Suprapubic skin (tissue), 4 donors: ENCODE data around the gene DOCK8.

Source experiments
- POLR2A ChIP-seq, 2 donors: fragments of 450-650 bp; IDR thresholded peaks; one replicate each; pipeline ENCODE4 v1.6.1; 2017; ENCODE audit warnings: antibody characterized with exemption in 2 of 2, mild to moderate bottlenecking in 2 of 2, moderate library complexity in 2 of 2
- POLR2AphosphoS5 ChIP-seq, 3 donors: sonication (generic); formaldehyde crosslinking; IDR thresholded peaks; one replicate each; pipeline ENCODE4 v1.6.1; 2017; ENCODE audit warnings: antibody characterized with exemption in 3 of 3
- TF ChIP-seq, protein P1 (sequence below), 2 donors: fragments of 200-600 bp in 1 of 2; fragments of 450-650 bp in 1 of 2; sonication (generic) in 1 of 2; IDR thresholded peaks; one replicate each; pipeline ENCODE4 v1.5.1; 2016 to 2019; ENCODE audit warnings: antibody characterized with exemption in 2 of 2, mild to moderate bottlenecking in 1 of 2, moderate library complexity in 1 of 2

DNA sequence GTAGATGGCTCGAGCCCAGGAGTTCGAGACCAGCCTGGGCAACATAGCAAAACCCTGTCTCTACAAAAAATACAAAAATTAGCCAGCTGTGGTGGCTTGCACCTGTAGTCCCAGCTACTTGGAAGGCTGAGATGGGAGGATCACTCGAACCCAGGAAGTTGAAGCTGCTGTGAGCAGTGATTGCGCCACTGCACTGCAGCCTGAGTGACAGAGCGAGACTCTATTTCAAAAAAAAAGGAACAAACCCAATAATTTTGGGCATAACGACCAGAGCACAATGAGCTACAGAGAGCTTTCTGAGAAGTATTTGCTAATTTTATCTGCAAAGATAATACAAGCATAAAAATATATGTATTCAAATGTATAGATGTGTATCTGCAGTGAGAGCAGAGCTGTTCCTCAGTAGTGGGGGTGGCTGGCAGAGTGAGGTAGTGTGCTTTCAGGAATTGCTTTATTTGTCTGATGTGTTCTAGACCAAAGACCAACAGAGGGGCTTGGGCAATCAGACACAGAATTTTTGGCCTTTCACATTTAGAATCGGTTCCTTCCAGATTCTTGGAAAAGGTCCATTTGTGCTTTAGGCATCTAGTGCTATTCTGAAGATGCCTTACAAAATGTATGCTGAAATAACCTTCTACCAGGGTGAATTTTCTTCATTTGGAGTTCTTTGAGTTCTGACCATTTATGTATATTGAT, 5.2 kb downstream of the DOCK8 start:
- TF ChIP-seq, protein P1, sequence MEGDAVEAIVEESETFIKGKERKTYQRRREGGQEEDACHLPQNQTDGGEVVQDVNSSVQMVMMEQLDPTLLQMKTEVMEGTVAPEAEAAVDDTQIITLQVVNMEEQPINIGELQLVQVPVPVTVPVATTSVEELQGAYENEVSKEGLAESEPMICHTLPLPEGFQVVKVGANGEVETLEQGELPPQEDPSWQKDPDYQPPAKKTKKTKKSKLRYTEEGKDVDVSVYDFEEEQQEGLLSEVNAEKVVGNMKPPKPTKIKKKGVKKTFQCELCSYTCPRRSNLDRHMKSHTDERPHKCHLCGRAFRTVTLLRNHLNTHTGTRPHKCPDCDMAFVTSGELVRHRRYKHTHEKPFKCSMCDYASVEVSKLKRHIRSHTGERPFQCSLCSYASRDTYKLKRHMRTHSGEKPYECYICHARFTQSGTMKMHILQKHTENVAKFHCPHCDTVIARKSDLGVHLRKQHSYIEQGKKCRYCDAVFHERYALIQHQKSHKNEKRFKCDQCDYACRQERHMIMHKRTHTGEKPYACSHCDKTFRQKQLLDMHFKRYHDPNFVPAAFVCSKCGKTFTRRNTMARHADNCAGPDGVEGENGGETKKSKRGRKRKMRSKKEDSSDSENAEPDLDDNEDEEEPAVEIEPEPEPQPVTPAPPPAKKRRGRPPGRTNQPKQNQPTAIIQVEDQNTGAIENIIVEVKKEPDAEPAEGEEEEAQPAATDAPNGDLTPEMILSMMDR (IDR thresholded peaks at IDR 0.05): no peak
- TF ChIP-seq POLR2AphosphoS5 (IDR thresholded peaks at IDR 0.05): no peak
- no peak for TF ChIP-seq POLR2A (IDR thresholded peaks at IDR 0.05)
